HEK293 (cell line): ENCODE measurements around the gene SLC25A39.

Experiments used
- CTCF ChIA-PET: fragments of 350-600 bp; formaldehyde crosslinking; extraction: SDS; loops from one replicate; lab custom pipeline; 2021; ENCODE audit warnings: antibody characterized with exemption; lab: Yijun Ruan, JAX
- POLR2A ChIA-PET: fragments of 300-600 bp; formaldehyde crosslinking; extraction: SDS; loops from one replicate; lab custom pipeline; 2020; ENCODE audit warnings: antibody characterized with exemption, inconsistent platforms; lab: Yijun Ruan, JAX
- H3K27ac ChIP-seq: fragments of 200-500 bp; sonication (Bioruptor generic); 2 replicates; pipeline ENCODE4 v1.5.1; 2014; ENCODE audit warnings: low read depth, low read length, control low read depth, inconsistent platforms; ENCODE audit errors: extremely low read depth
- H3K36me3 ChIP-seq, 2 experiments: fragments of 200-500 bp in 1 of 2; sonication (Bioruptor generic) in 1 of 2; 1 replicate in 1 of 2; 2 replicates in 1 of 2; pipeline ENCODE4 v1.5.1; 2014 to 2017; ENCODE audit warnings: inconsistent platforms in 2 of 2, low read length in 2 of 2; ENCODE audit not compliant: control insufficient read depth in 2 of 2, insufficient read depth in 1 of 2
- H3K4me1 ChIP-seq: fragments of 200-500 bp; sonication (Bioruptor generic); 2 replicates; pipeline ENCODE4 v1.5.1; 2014; ENCODE audit warnings: mild to moderate bottlenecking, low read length, inconsistent platforms; ENCODE audit not compliant: control insufficient read depth, insufficient read depth
- H3K4me3 ChIP-seq: 2 replicates; pipeline ENCODE4 v1.5.1; 2011; ENCODE audit warnings: low read depth, mild to moderate bottlenecking, control low read depth, low read length, moderate library complexity
- H3K9me3 ChIP-seq: fragments of 200-500 bp; sonication (Bioruptor generic); 2 replicates; pipeline ENCODE4 v1.5.1; 2014; ENCODE audit warnings: low read depth, low read length, inconsistent platforms; ENCODE audit not compliant: control insufficient read depth, insufficient read depth
- EGR2 ChIP-seq: fragments of 450-650 bp; formaldehyde crosslinking; IDR thresholded peaks from 2 replicates; pipeline ENCODE4 v1.5.1; 2016; ENCODE audit warnings: low read depth, missing biosample characterization, missing genetic modification characterization
- HIC1 ChIP-seq: fragments of 450-650 bp; formaldehyde crosslinking; IDR thresholded peaks from 2 replicates; pipeline ENCODE4 v1.5.1; 2016; ENCODE audit warnings: missing biosample characterization, missing genetic modification characterization
- HOXA7 ChIP-seq: sonication (generic); formaldehyde crosslinking; IDR thresholded peaks from 2 replicates; pipeline ENCODE4 v1.8.1; 2022; ENCODE audit warnings: missing genetic modification reagents, borderline replicate concordance
- IKZF3 ChIP-seq: fragments of 450-650 bp; IDR thresholded peaks from 2 replicates; pipeline ENCODE4 v1.5.0; 2018; ENCODE audit warnings: missing biosample characterization, mild to moderate bottlenecking, missing genetic modification characterization, moderate library complexity
- OSR2 ChIP-seq: fragments of 450-650 bp; formaldehyde crosslinking; IDR thresholded peaks from 2 replicates; pipeline ENCODE4 v1.5.1; 2016; ENCODE audit warnings: missing biosample characterization, missing genetic modification characterization
- SP3 ChIP-seq: fragments of 450-650 bp; formaldehyde crosslinking; IDR thresholded peaks from 2 replicates; pipeline ENCODE4 v1.5.1; 2016; ENCODE audit warnings: missing biosample characterization, missing genetic modification characterization
- ZBTB48 ChIP-seq: fragments of 450-650 bp; formaldehyde crosslinking; IDR thresholded peaks from 2 replicates; pipeline ENCODE4 v1.5.1; 2016; ENCODE audit warnings: missing biosample characterization, missing genetic modification characterization
- ZBTB6 ChIP-seq: fragments of 450-650 bp; formaldehyde crosslinking; IDR thresholded peaks from 2 replicates; pipeline ENCODE4 v1.5.1; 2017; ENCODE audit warnings: missing biosample characterization, missing genetic modification characterization
- ZIC2 ChIP-seq: fragments of 450-650 bp; formaldehyde crosslinking; IDR thresholded peaks from 2 replicates; pipeline ENCODE4 v1.5.1; 2016; ENCODE audit warnings: missing biosample characterization, missing genetic modification characterization
- ZNF10 ChIP-seq: fragments of 450-650 bp; formaldehyde crosslinking; IDR thresholded peaks from 2 replicates; pipeline ENCODE4 v1.5.1; 2017; ENCODE audit warnings: missing biosample characterization, missing genetic modification characterization
- ZNF148 ChIP-seq: fragments of 450-650 bp; formaldehyde crosslinking; IDR thresholded peaks from 2 replicates; pipeline ENCODE4 v1.5.0; 2017; ENCODE audit warnings: missing biosample characterization, missing genetic modification characterization, borderline replicate concordance
- ZNF24 ChIP-seq: fragments of 450-650 bp; formaldehyde crosslinking; IDR thresholded peaks from 2 replicates; pipeline ENCODE4 v1.5.1; 2016; ENCODE audit warnings: missing biosample characterization, missing genetic modification characterization
- ZNF274 ChIP-seq, 2 experiments: fragments of 200-500 bp in 1 of 2; fragments of 450-650 bp in 1 of 2; sonication (Bioruptor generic) in 1 of 2; formaldehyde crosslinking in 1 of 2; IDR thresholded peaks; 2 replicates each; pipeline versions ENCODE4 v1.5.1 to v1.6.1; 2014 to 2016; ENCODE audit warnings: borderline replicate concordance in 1 of 2, inconsistent platforms in 1 of 2, low read length in 1 of 2, missing biosample characterization in 1 of 2, missing genetic modification characterization in 1 of 2
- ZNF335 ChIP-seq: fragments of 450-650 bp; formaldehyde crosslinking; conservative IDR thresholded peaks from 2 replicates; pipeline ENCODE4 v1.5.1; 2016; ENCODE audit warnings: missing biosample characterization, missing genetic modification characterization
- ZNF398 ChIP-seq: fragments of 450-650 bp; formaldehyde crosslinking; IDR thresholded peaks from 2 replicates; pipeline ENCODE4 v1.5.1; 2017; ENCODE audit warnings: missing biosample characterization, missing genetic modification characterization
- ZNF518A ChIP-seq: fragments of 450-650 bp; formaldehyde crosslinking; conservative IDR thresholded peaks from 2 replicates; pipeline ENCODE4 v1.5.1; 2016; ENCODE audit warnings: low read depth, missing biosample characterization, missing genetic modification characterization
- ZNF600 ChIP-seq: fragments of 450-650 bp; formaldehyde crosslinking; IDR thresholded peaks from 2 replicates; pipeline ENCODE4 v1.5.1; 2016; ENCODE audit warnings: missing biosample characterization, missing genetic modification characterization
- ZNF621 ChIP-seq: fragments of 450-650 bp; formaldehyde crosslinking; IDR thresholded peaks from 2 replicates; pipeline ENCODE4 v1.5.1; 2017; ENCODE audit warnings: missing biosample characterization, missing genetic modification characterization
- ZNF692 ChIP-seq: fragments of 450-650 bp; formaldehyde crosslinking; IDR thresholded peaks from 2 replicates; pipeline ENCODE4 v1.5.1; 2016; ENCODE audit warnings: missing biosample characterization, missing genetic modification characterization
- ZNF707 ChIP-seq: fragments of 450-650 bp; formaldehyde crosslinking; IDR thresholded peaks from 2 replicates; pipeline ENCODE4 v1.5.1; 2016; ENCODE audit warnings: missing biosample characterization, missing genetic modification characterization
- ZNF76 ChIP-seq: fragments of 450-650 bp; formaldehyde crosslinking; IDR thresholded peaks from 2 replicates; pipeline ENCODE4; 2016; ENCODE audit warnings: low read depth, missing biosample characterization, missing genetic modification characterization, borderline replicate concordance
- ZNF776 ChIP-seq: fragments of 450-650 bp; formaldehyde crosslinking; IDR thresholded peaks from 2 replicates; pipeline ENCODE4 v1.5.0; 2017; ENCODE audit warnings: missing biosample characterization, missing genetic modification characterization, borderline replicate concordance
- ZSCAN16 ChIP-seq: fragments of 450-650 bp; formaldehyde crosslinking; IDR thresholded peaks from 2 replicates; pipeline ENCODE4 v1.5.1; 2016; ENCODE audit warnings: missing biosample characterization, missing genetic modification characterization

Gene SLC25A39

GRCh38 chr17:44338702-44339101 is 14.1 kb upstream of the SLC25A39 start:
- Histone ChIP-seq H3K27ac (no peak overlapping the region), H3K36me3 (no peaks in the 10 kb centered on the region), H3K4me1 (no peaks in the 10 kb centered on the region), H3K4me3 (no peak overlapping the region), H3K9me3 (no peaks in the 10 kb centered on the region)
- CTCF ChIA-PET: interaction anchor here (0.7 to 1.4 kb wide), 3 partner anchors 12 to 299 kb away, joined by 3 to 8 read pairs (median 3); no protein-coding TSS in a partner anchor
- POLR2A ChIA-PET: interaction anchor here (1.1 kb wide), 1 partner anchor 12 kb away, joined by 3 read pairs; no protein-coding TSS in a partner anchor
- TF ChIP-seq ZNF10 (tag by site-specific recombination) (no peak), ZNF335 (tag by site-specific recombination) (peak; percentile 97), HOXA7 (CRISPR knock-in tag) (no peak), ZNF24 (tag by site-specific recombination) (0 out of 2 replicates have a peak, but pooled peaks have one; percentile 35), ZNF148 (tag by site-specific recombination) (no peak), ZNF692 (tag by site-specific recombination) (peak; percentile 97), ZNF707 (tag by site-specific recombination) (no peak), IKZF3 (tag by site-specific recombination) (no peak), ZNF600 (tag by site-specific recombination) (0 out of 2 replicates have a peak, but pooled peaks have one; percentile 11), HIC1 (tag by site-specific recombination) (no peak), EGR2 (tag by site-specific recombination) (no peak), SP3 (0 out of 2 replicates have a peak, but pooled peaks have one; percentile 18), ZBTB48 (tag by site-specific recombination) (0 out of 2 replicates have a peak, but pooled peaks have one; percentile 47), OSR2 (tag by site-specific recombination) (no peak), ZNF518A (no peak), ZNF776 (tag by site-specific recombination) (no peak), ZNF274 (IDR thresholded peaks at IDR 0.05; ENCODE audit: low read length) (no peak), ZNF274 (tag by site-specific recombination; IDR thresholded peaks at IDR 0.05; ENCODE audit: borderline replicate concordance) (no peak), ZBTB6 (tag by site-specific recombination) (no peak), ZNF621 (tag by site-specific recombination) (no peak), ZIC2 (tag by site-specific recombination) (peak; percentile 45; the same call in 1 of the 2 replicates), ZNF76 (tag by site-specific recombination) (no peak), ZSCAN16 (tag by site-specific recombination) (no peak), ZNF398 (tag by site-specific recombination) (no peak; the same call in 1 of the 2 replicates)
